Ovary (tissue), 9 donors: ENCODE results near the gene SLC7A9. TPM values are rescaled to one million over a fixed set of nuclear protein-coding genes. Genes with fewer than 3 reads are reported as not detected.

Source experiments
- DNase-seq, 5 donors: peaks; one replicate each; pipeline ENCODE4 v3.0.0-alpha.2; 2019 to 2020
- H3K27ac ChIP-seq, 2 donors: fragments of 200-600 bp; one replicate each; pipeline versions ENCODE4 v1.5.1 to v1.8.0; 2019 to 2022
- H3K27me3 ChIP-seq: fragments of 200-600 bp; one replicate; pipeline ENCODE4 v1.8.0; 2022
- H3K36me3 ChIP-seq: fragments of 200-600 bp; sonication (generic); one replicate; pipeline ENCODE4 v1.5.1; 2019
- H3K4me1 ChIP-seq: one replicate; pipeline ENCODE4 v1.8.1; 2013; ENCODE audit warnings: mild to moderate bottlenecking, moderate library complexity; ENCODE audit not compliant: insufficient read depth
- H3K4me3 ChIP-seq: fragments of 200-600 bp; sonication (generic); one replicate; pipeline ENCODE4 v1.5.1; 2017
- H3K9me3 ChIP-seq, 2 donors: fragments of 200-600 bp in 1 of 2; sonication (generic) in 1 of 2; one replicate each; pipeline versions ENCODE4 v1.5.1 to v1.8.1; 2013 to 2019; ENCODE audit warnings: mild to moderate bottlenecking in 1 of 2, moderate library complexity in 1 of 2
- EP300 ChIP-seq: sonication (generic); formaldehyde crosslinking; IDR thresholded peaks from one replicate; pipeline ENCODE4 v1.6.1; 2017; ENCODE audit warnings: antibody characterized with exemption
- POLR2A ChIP-seq: fragments of 450-650 bp; IDR thresholded peaks from one replicate; pipeline ENCODE4 v1.6.1; 2017; ENCODE audit warnings: antibody characterized with exemption, mild to moderate bottlenecking, moderate library complexity
- WGBS, 3 donors: extraction: QIAGEN DNeasy Blood & Tissue Kit in 1 of 3; methylation state at CpG; one replicate each; pipeline versions ENCODE4 v1.1.5 to v1.1.7; 2013 to 2017; 5-methylcytosine and 5-hydroxymethylcytosine counted together
- intact Hi-C, 4 donors: fragments of 100-400 bp; cut with DNase I; formaldehyde crosslinking; loops; one replicate each; pipeline versions ENCODE4 v1.11.0 to v1.15.1; 2022 to 2023
- polyA plus RNA-seq, 2 donors: library from polyadenylated mRNA; stranded (reverse); fragments of 200-250 nt in 1 of 2; fragments of 350-450 nt in 1 of 2; fragmentation: Illumina TruSeq in 1 of 2; extraction: RNeasy Lipid Tissue Mini Kit (QIAGEN cat#74804) in 1 of 2; gene quantifications; one replicate each; pipeline ENCODE4 v1.2.3, GENCODE V29; 2013 to 2014
- total RNA-seq, 7 donors: library from RNA; depleted of rRNA in 2 of 7; stranded (reverse); fragments of >200 nt in 2 of 7; fragmentation: NEBNext Ultra II Directional in 3 of 7; extraction: Animal tissue kit (Norgen Biotek cat#: 25700) in 3 of 7; gene quantifications; one replicate each; pipeline versions ENCODE4 v1.1.0 to v1.2.4, GENCODE V29; 2016 to 2023
- TF ChIP-seq, protein P1 (sequence below), 3 donors: fragments of 450-650 bp in 2 of 3; fragments of 200-600 bp in 1 of 3; IDR thresholded peaks; one replicate each; pipeline versions ENCODE4 v1.5.1 to v1.8.0; 2016 to 2022; ENCODE audit warnings: antibody characterized with exemption in 3 of 3, mild to moderate bottlenecking in 1 of 3
- donor health status: DM: no; HTN: no; CAD: no; lungs with moderate emphysema.
- donor health status: DM: no; HTN: no; CAD: no.
- donor health status: Bipolar disorder and iron deficiency.
- donor health status: DM: yes; HTN: yes; CAD: no.
- donor health status: DM: no; HTN: no; CAD: no.
- donor health status: DM: yes; HTN: yes; CAD: no.

Gene SLC7A9
- total and polyA plus RNA-seq, 9 donors: 0.23 to 0.95 (median 0.64) TPM

GRCh38 chr19:32875428-32875827 is 5.9 kb upstream of the SLC7A9 start:
- no peak overlapping the region for H3K4me3 ChIP-seq
- TF ChIP-seq POLR2A (no peak), EP300 (no peak)
- TF ChIP-seq, protein P1, sequence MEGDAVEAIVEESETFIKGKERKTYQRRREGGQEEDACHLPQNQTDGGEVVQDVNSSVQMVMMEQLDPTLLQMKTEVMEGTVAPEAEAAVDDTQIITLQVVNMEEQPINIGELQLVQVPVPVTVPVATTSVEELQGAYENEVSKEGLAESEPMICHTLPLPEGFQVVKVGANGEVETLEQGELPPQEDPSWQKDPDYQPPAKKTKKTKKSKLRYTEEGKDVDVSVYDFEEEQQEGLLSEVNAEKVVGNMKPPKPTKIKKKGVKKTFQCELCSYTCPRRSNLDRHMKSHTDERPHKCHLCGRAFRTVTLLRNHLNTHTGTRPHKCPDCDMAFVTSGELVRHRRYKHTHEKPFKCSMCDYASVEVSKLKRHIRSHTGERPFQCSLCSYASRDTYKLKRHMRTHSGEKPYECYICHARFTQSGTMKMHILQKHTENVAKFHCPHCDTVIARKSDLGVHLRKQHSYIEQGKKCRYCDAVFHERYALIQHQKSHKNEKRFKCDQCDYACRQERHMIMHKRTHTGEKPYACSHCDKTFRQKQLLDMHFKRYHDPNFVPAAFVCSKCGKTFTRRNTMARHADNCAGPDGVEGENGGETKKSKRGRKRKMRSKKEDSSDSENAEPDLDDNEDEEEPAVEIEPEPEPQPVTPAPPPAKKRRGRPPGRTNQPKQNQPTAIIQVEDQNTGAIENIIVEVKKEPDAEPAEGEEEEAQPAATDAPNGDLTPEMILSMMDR (IDR thresholded peaks at IDR 0.05): no peak
- 58 to 76% (median 71%) methylated on average over 7 of the region's 7 CpGs for WGBS, 3 donors
- H3K27me3 ChIP-seq: no peaks in the 10 kb centered on the region
- intact Hi-C loops: no loop called here
- no peaks in the 10 kb centered on the region for H3K9me3 ChIP-seq
- no peak for DNase-seq
- no peak overlapping the region for H3K27ac ChIP-seq
- no peaks in the 10 kb centered on the region for H3K36me3 ChIP-seq
- H3K4me1 ChIP-seq: no peaks in the 10 kb centered on the region

- intact Hi-C loops: no loop called here
- Histone ChIP-seq H3K9me3 (no peaks in the 10 kb centered on the region), H3K4me3 (no peak overlapping the region), H3K36me3 (no peaks in the 10 kb centered on the region), H3K27me3 (no peaks in the 10 kb centered on the region), H3K27ac (no peak overlapping the region), H3K4me1 (no peaks in the 10 kb centered on the region)
- no peak for DNase-seq
- TF ChIP-seq POLR2A (no peak), EP300 (no peak)
- TF ChIP-seq, protein P1 (IDR thresholded peaks at IDR 0.05): no peak
- WGBS, 3 donors: 79 to 89% (median 80%) methylated on average over 9 of the region's 9 CpGs
Observed at GRCh38 chr19:32874605-32875004, 5.0 kb upstream of the SLC7A9 start.

- Histone ChIP-seq H3K27me3 (no peaks in the 10 kb centered on the region), H3K4me3 (no peak overlapping the region), H3K36me3 (no peaks in the 10 kb centered on the region), H3K4me1 (no peaks in the 10 kb centered on the region), H3K27ac (no peak overlapping the region), H3K9me3 (no peaks in the 10 kb centered on the region)
- intact Hi-C loops: no loop called here
- no peak for TF ChIP-seq EP300
- TF ChIP-seq, protein P1 (IDR thresholded peaks at IDR 0.05): no peak
- TF ChIP-seq POLR2A: no peak
- WGBS, 3 donors: 78 to 87% (median 83%) methylated on average over 18 of the region's 18 CpGs
- no peak for DNase-seq
Observed at GRCh38 chr19:32873247-32873959, 3.8 kb upstream of the SLC7A9 start.

- TF ChIP-seq, protein P1 (IDR thresholded peaks at IDR 0.05): no peak
- TF ChIP-seq EP300 (no peak), POLR2A (no peak)
- H3K4me3 ChIP-seq: no peak overlapping the region
- H3K9me3 ChIP-seq: no peaks in the 10 kb centered on the region
- 84 to 86% (median 84%) methylated on average over 3 of the region's 3 CpGs for WGBS, 3 donors
- no peaks in the 10 kb centered on the region for H3K27me3 ChIP-seq
- DNase-seq: no peak
- no peak overlapping the region for H3K27ac ChIP-seq
- no peaks in the 10 kb centered on the region for H3K4me1 ChIP-seq
- intact Hi-C loops: no loop called here
- H3K36me3 ChIP-seq: no peaks in the 10 kb centered on the region
Observed at GRCh38 chr19:32872391-32872790, 2.8 kb upstream of the SLC7A9 start.
